Hypothalamus (tissue), 51 donors: Measurements from ENCODE around the gene CLCN7.
"Not testable (repeated sequence)": the region's sequence is repeated elsewhere in the genome, so short reads cannot be mapped to it uniquely, and the experiment has no call there.

Experiments
- DNase-seq, 51 donors: peaks; one replicate each; lab custom pipeline; 2025; lab: John Stamatoyannopoulos, UW

CLCN7 gene

GRCh38 chr16:1488054-1488601 is 13.3 kb upstream of the CLCN7 start:
- DNase-seq, result no peak

- no peak for DNase-seq
These were observed 12.7 kb upstream of the CLCN7 start for GRCh38 chr16:1487395-1488053.

- DNase-seq, result no peak
These were observed 11.9 kb upstream of the CLCN7 start for GRCh38 chr16:1486551-1487390.

- no peak for DNase-seq
These were observed 11.1 kb upstream of the CLCN7 start for GRCh38 chr16:1485847-1486496.

GRCh38 chr16:1481906-1482835 is 7.3 kb upstream of the CLCN7 start:
- no peak for DNase-seq

GRCh38 chr16:1478937-1479336 is 4.1 kb upstream of the CLCN7 start:
- not testable (repeated sequence) for DNase-seq

- no peak for DNase-seq
These were observed 2.2 kb upstream of the CLCN7 start for GRCh38 chr16:1477033-1477432.

- no peak for DNase-seq
These were observed 805 bp upstream of the CLCN7 start for GRCh38 chr16:1475552-1476114.

- DNase-seq, result no peak
These were observed 589 bp downstream of the CLCN7 start for GRCh38 chr16:1474082-1474795.

- DNase-seq, result no peak
These were observed 1.9 kb downstream of the CLCN7 start for GRCh38 chr16:1472974-1473373.

GRCh38 chr16:1471569-1472194 is 3.1 kb downstream of the CLCN7 start:
- no peak for DNase-seq

GRCh38 chr16:1470481-1471251 is 4.2 kb downstream of the CLCN7 start:
- no peak for DNase-seq

GRCh38 chr16:1469693-1470201 is 5.1 kb downstream of the CLCN7 start:
- no peak for DNase-seq

GRCh38 chr16:1469141-1469540 is 5.7 kb downstream of the CLCN7 start:
- not testable (repeated sequence) for DNase-seq

- DNase-seq, result no peak
These were observed 6.4 kb downstream of the CLCN7 start for GRCh38 chr16:1468426-1468810.

GRCh38 chr16:1466968-1467521 is 7.8 kb downstream of the CLCN7 start:
- DNase-seq, result no peak

- no peak for DNase-seq
These were observed 8.8 kb downstream of the CLCN7 start for GRCh38 chr16:1466054-1466453.

- no peak for DNase-seq
These were observed 9.3 kb downstream of the CLCN7 start for GRCh38 chr16:1465567-1465915.
